ENCODE results near the gene DPF1.

GRCh38 chr19:38221919-38222830, 1.8 kb downstream of the DPF1 start:
- TF ChIP-seq ZNF561 (tag by site-specific recombination; IDR thresholded peaks at IDR 0.05; ENCODE audit: borderline replicate concordance), result no peak
- TF ChIP-seq, protein P1, sequence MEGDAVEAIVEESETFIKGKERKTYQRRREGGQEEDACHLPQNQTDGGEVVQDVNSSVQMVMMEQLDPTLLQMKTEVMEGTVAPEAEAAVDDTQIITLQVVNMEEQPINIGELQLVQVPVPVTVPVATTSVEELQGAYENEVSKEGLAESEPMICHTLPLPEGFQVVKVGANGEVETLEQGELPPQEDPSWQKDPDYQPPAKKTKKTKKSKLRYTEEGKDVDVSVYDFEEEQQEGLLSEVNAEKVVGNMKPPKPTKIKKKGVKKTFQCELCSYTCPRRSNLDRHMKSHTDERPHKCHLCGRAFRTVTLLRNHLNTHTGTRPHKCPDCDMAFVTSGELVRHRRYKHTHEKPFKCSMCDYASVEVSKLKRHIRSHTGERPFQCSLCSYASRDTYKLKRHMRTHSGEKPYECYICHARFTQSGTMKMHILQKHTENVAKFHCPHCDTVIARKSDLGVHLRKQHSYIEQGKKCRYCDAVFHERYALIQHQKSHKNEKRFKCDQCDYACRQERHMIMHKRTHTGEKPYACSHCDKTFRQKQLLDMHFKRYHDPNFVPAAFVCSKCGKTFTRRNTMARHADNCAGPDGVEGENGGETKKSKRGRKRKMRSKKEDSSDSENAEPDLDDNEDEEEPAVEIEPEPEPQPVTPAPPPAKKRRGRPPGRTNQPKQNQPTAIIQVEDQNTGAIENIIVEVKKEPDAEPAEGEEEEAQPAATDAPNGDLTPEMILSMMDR (tag by site-specific recombination; IDR thresholded peaks at IDR 0.05), result no peak
- TF ChIP-seq ZXDB (tag by site-specific recombination; IDR thresholded peaks at IDR 0.05), result no peak
- no peak for TF ChIP-seq ZNF302 (tag by site-specific recombination; IDR thresholded peaks at IDR 0.05; ENCODE audit: low read depth)
- no peak for TF ChIP-seq KLF1 (tag by site-specific recombination; IDR thresholded peaks at IDR 0.05)
- TF ChIP-seq SP2 (tag by site-specific recombination; IDR thresholded peaks at IDR 0.05), result no peak
- TF ChIP-seq GLI2 (tag by site-specific recombination; IDR thresholded peaks at IDR 0.05; ENCODE audit: borderline replicate concordance, low read depth), result no peak
- TF ChIP-seq, protein P2, sequence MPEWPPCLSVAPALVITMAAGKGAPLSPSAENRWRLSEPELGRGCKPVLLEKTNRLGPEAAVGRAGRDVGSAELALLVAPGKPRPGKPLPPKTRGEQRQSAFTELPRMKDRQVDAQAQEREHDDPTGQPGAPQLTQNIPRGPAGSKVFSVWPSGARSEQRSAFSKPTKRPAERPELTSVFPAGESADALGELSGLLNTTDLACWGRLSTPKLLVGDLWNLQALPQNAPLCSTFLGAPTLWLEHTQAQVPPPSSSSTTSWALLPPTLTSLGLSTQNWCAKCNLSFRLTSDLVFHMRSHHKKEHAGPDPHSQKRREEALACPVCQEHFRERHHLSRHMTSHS (tag by site-specific recombination; IDR thresholded peaks at IDR 0.05), result no peak
- no peak for TF ChIP-seq ELK4 (IDR thresholded peaks at IDR 0.05; ENCODE audit: borderline replicate concordance, low read depth, low read length)
- no peak for TF ChIP-seq ZNF670 (tag by site-specific recombination; IDR thresholded peaks at IDR 0.05; ENCODE audit: low read depth)
- no peak for TF ChIP-seq SCRT1 (tag by site-specific recombination; IDR thresholded peaks at IDR 0.05; ENCODE audit: borderline replicate concordance)

Data from HEK293 (cell line).